CD4-positive, alpha-beta T cell treated with Interleukin-4 for 4 hours (primary cell): ENCODE measurements around the gene RASGRF2.

Experiments used
- DNase-seq: peaks from one replicate; pipeline ENCODE4 v3.0.0-alpha.2; 2020

RASGRF2 gene

GRCh38 chr5:80987078-80987766 lies 27.1 kb downstream of the RASGRF2 start:
- DNase-seq, result no peak

GRCh38 chr5:80988419-80988935 lies 28.3 kb downstream of the RASGRF2 start:
- no peak for DNase-seq

GRCh38 chr5:80989883-80990282 lies 29.7 kb downstream of the RASGRF2 start:
- no peak for DNase-seq

GRCh38 chr5:80990527-80990926 lies 30.4 kb downstream of the RASGRF2 start:
- DNase-seq, result no peak

GRCh38 chr5:80990971-80991370 lies 30.8 kb downstream of the RASGRF2 start:
- DNase-seq, result no peak

- DNase-seq, result no peak
Measured at GRCh38 chr5:80995908-80996307, 35.7 kb downstream of the RASGRF2 start.

- DNase-seq, result no peak
Measured at GRCh38 chr5:80998590-80998979, 38.4 kb downstream of the RASGRF2 start.

GRCh38 chr5:81003811-81004386 lies 43.7 kb downstream of the RASGRF2 start:
- no peak for DNase-seq

GRCh38 chr5:81005708-81006107 lies 45.5 kb downstream of the RASGRF2 start:
- DNase-seq, result no peak

- no peak for DNase-seq
Measured at GRCh38 chr5:81006231-81006630, 46.1 kb downstream of the RASGRF2 start.

GRCh38 chr5:81006947-81007636 lies 46.9 kb downstream of the RASGRF2 start:
- DNase-seq, result peak; percentile 85

- DNase-seq, result peak; percentile 49
Measured at GRCh38 chr5:81007637-81008027, 47.5 kb downstream of the RASGRF2 start.

GRCh38 chr5:81010336-81011169 lies 50.4 kb downstream of the RASGRF2 start:
- no peak for DNase-seq

- no peak for DNase-seq
Measured at GRCh38 chr5:81014348-81014747, 54.2 kb downstream of the RASGRF2 start.

- DNase-seq, result no peak
Measured at GRCh38 chr5:81016116-81016515, 56.0 kb downstream of the RASGRF2 start.

- DNase-seq, result no peak
Measured at GRCh38 chr5:81017320-81017719, 57.2 kb downstream of the RASGRF2 start.

- peak; percentile 31 for DNase-seq
Measured at GRCh38 chr5:81018608-81019007, 58.4 kb downstream of the RASGRF2 start.

- DNase-seq, result no peak
Measured at GRCh38 chr5:81019748-81020147, 59.6 kb downstream of the RASGRF2 start.

GRCh38 chr5:81020478-81021167 lies 60.5 kb downstream of the RASGRF2 start:
- DNase-seq, result no peak

GRCh38 chr5:81021486-81021885 lies 61.3 kb downstream of the RASGRF2 start:
- no peak for DNase-seq

- DNase-seq, result no peak
Measured at GRCh38 chr5:81021951-81022687, 62.0 kb downstream of the RASGRF2 start.

GRCh38 chr5:81022688-81023084 lies 62.5 kb downstream of the RASGRF2 start:
- no peak for DNase-seq
